HG03280 (cell line): ENCODE data around the gene PURB.
"Not testable (repeated sequence)": the region's sequence is repeated elsewhere in the genome, so short reads cannot be mapped to it uniquely, and the experiment has no call there.

Source experiments
- ATAC-seq: cut with Tn5 transposase; IDR thresholded peaks from one replicate; pipeline ENCODE4 v1.9.1; 2021; ENCODE audit warnings: mild to moderate bottlenecking, moderate library complexity; ENCODE audit not compliant: unreplicated experiment

Gene PURB

GRCh38 chr7:44854644-44855364, 30.5 kb downstream of the PURB start:
- ATAC-seq, result no peak

DNA sequence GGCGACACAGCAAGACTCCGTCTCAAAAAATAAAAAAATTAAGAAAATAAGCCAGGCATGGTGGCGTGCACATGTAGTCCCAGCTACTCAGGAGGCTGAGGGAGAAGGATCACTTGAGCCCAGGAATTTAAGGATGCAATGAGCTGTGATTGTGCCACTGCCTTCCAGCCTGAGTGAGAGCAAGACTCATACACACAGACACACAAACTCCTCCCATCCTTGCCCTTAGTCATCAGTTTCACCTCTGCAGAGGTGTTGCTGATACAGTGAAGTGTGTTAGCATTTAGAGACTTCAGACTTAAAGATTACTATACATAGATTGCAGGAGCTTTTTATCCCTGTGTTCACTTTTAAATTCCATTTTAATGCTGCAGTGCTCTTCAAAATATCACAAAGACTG, 31.9 kb downstream of the PURB start:
- ATAC-seq, result no peak

DNA sequence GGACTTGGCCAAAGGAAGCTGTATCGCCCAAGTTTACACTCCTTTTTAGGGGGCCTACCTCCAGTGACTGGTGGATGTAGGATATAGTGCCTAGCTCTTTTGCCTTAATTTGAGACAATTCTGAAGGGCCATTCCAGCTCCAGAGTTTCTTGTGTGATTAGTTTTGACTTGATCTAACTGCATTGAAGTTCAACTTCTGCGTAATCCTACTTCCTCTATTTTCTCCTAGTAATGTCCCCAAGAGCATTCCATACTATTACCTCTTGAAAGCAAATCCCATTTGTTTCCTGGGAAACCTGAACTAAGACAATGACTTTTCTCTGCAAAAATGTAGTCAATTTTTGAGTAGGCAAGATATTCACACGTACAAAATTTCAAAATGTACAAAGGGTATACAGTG, 32.7 kb downstream of the PURB start:
- ATAC-seq, result no peak

DNA sequence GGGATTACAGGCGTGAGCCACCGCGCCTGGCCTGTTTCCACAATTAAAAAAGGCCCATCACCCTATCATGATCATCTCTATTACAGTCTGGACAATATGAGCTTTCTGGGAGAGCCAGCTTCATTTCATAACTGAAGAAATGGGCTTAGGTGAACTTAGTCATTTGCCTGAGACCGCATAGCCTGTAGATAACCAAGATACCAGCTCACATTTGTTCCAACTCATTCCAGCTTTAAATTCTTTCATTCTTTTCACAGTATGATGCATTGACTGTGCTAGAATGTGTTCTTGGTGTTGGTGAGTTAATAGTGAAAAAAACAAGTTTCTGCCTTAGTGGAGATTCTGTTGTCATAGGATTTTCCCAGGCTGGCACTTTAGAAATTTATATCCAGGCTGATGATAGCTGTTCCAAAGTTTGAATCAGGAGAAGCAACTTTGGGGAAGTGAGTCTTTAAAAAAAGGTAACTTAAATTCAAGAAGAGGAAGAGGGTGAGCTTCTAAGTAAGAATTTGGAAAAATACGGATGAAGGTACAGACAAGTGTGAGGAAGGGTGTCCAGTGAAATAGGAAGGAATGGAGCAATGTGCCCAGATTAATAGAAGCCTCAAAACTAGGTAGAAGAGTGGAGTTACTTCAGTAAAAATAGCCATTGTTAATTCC, 35.3 kb downstream of the PURB start:
- ATAC-seq, result no peak

DNA sequence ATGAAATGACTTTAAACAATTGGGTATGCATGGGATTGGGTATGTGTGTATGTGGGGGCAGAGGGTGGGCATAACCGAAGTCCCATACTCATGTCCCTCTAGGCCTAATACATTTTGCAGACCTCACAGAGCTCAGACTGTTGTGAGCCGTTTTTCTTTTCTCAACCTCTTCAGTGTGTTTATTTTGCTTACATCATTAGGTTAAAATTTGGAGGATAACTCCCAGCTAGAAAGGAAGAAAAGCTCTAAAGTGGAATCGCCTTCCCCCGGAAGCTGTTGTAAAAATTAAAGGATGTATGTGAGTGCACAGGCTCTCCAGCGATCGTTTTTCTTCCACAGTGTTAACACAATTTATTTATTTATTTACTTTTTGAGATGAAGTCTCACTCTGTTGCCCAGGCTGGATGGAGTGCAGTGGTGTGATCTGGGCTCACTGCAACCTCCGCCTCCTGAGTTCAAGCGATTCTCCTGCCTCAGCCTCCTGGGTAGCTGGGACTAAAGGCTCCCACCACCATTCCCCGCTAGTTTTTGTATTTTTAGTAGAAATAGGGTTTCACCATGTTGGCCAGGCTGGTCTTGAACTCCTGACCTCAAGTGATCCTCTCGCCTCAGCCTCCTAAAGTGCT, 36.0 kb downstream of the PURB start:
- ATAC-seq, result no peak

GRCh38 chr7:44847920-44848634, 37.3 kb downstream of the PURB start, which contains the start of gene H2AZ2:
H2AZ2 (minus strand) TSS chr7:44848087; CDS start chr7:44847971, 116 bp downstream.
- ATAC-seq, result peak; percentile 85

DNA sequence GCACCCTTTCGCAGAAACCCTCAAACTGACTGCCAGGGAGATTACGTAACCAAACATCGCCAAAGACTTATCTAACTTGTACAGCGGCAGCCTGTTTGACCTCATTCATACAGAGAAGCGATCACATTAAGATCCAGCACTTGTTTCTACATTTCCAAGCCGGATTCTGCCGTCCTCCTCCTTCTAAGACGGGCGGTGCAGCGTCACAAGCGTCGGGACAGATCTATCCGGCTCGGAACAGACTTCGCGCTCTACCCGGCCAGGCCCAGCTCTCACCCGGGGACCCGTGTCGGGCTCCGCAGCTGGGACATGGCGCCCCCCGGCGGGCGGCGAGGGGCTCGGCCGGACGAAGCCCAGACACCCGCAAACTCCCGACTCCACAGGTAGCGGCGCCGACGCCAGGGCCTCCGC, 37.8 kb downstream of the PURB start:
- ATAC-seq, result peak; percentile 65

GRCh38 chr7:44846816-44847508, 38.4 kb downstream of the PURB start:
- no peak for ATAC-seq

DNA sequence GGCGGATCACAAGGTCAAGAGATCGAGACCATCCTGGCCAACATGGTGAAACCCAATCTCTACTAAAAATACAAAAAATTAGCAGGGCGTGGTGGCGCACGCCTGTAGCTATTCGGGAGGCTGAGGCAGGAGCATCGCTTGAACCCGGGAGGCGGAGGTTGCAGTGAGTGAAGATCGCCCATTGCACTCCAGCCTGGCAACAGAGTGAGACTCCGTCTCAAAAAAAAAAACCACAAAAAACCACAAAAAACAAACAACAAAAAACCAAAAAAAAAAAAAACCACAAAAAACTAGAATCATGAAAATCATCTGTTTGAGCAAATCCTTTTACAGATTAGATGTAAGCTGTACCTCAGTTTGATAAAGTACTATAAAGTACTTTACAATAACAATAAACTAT, 38.9 kb downstream of the PURB start:
- not testable (repeated sequence) for ATAC-seq

DNA sequence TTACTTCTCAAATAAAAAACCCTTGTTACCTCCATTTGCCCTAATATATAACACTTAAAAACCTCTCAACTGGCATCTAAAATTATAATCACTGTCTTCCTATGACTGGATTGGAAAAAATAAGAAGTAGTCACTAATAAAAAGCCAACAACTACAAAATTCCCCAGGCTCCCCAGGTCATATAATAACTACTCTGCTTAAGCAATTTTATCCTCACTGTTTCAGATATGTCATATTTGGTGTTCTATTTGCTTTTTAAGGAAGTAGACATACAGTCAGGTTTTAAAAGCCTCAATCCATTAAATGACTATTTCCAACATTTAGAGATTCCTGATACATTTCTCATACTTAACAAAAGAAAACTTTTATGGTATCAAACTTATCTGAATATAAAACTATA, 39.9 kb downstream of the PURB start:
- no peak for ATAC-seq

- not testable (repeated sequence) for ATAC-seq
Observed at GRCh38 chr7:44843440-44843839, 41.9 kb downstream of the PURB start.

DNA sequence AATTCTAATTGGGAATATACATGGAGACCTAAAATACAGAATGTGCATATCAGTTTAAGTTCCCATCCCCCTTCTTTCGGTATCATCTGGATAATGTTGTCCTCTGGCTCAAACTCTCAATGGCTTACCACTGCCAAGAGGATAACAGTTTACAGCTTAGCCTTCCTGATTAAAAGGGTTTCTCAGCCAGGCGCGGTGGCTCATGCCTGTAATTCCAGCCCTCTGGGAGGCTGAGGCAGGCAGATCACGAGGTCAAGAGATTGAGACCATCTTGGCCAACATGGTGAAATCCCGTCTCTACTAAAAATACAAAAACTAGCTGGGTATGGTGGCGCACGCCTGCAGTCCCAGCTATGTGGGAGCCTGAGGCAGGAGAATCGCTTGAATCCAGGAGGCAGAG, 42.7 kb downstream of the PURB start:
- not testable (repeated sequence) for ATAC-seq

DNA sequence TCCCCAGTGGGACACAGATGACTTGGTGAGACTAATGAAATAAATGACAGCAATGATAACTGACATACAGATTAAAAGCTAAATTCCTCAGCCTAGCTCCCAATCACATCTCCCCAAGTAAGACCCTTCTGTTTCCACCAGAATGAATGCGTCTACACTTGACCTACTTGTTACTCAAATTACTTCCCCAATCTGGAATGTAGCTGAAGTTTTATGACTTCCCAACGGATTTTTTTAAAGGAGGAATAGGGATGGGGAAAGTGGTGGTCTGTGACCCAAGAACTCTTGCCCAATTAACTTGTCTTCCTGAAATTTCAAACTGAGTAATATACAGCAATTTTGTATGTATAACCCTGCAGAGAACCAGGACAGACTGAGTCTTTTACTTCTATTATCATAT, 46.6 kb downstream of the PURB start:
- no peak for ATAC-seq

DNA sequence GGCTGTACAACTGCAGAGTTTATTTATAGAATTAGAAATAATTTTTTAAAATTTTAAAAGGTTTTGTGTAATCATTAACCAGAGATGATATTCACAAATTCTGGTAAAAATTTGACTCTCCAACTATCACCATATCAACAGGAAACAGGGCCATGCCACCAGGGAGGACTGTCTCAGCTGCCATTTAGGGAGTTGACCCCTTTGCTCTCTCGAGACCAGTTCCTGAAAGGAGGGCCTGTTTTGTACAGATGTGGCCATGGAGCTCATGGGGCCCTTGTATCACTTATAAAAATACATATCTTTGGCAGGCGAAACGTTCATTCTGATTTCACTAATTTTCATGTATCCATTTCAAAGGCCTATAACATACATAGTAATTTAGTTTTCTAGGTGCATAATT, 57.8 kb downstream of the PURB start:
- ATAC-seq, result no peak
